GM10248 (cell line): Measurements from ENCODE around the gene PRR33.

ENCODE experiments used
- CTCF ChIA-PET: fragments of 300-600 bp; sonication (Branson Sonifier 250); formaldehyde crosslinking; extraction: SDS; loops from one replicate; lab custom pipeline; 2021; ENCODE audit warnings: antibody characterized with exemption; lab: Yijun Ruan, JAX
- POLR2A ChIA-PET: fragments of 350-650 bp; sonication (Branson Sonifier 250); formaldehyde crosslinking; extraction: SDS; loops from one replicate; lab custom pipeline; 2020; ENCODE audit warnings: antibody characterized with exemption; lab: Yijun Ruan, JAX
- DNase-seq: peaks from one replicate; pipeline ENCODE4 v3.0.0; 2012; ENCODE audit errors: extremely low spot score
- TF ChIP-seq, protein P1 (sequence below): IDR thresholded peaks from 2 replicates; pipeline ENCODE4 v1.5.1; 2012; ENCODE audit warnings: mild to moderate bottlenecking, low read depth; ENCODE audit errors: extremely low read depth, missing control alignments, control extremely low read depth

The PRR33 gene

DNA sequence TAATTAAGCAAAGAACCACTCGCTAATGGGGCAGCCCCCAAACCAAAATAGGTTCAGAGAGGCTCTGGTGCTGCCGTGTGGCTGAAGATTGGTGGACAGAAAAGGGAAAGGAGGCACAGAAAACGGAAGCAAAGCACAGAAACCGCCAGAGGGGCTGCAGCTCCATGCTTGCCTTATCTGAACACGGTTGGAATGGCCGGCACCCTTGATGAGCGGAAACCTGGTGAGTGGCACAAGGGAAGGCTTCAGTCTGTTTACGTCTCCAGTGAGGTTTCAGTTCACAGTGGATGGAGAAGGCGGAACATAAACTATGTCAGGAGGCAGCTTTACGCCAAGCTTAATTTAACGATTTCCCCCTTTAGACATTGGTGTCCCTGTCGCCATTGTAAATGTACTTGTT lies 5.2 kb upstream of the PRR33 start:
- ChIA-PET CTCF (interaction anchor here (0.9 to 4.8 kb wide), 9 partner anchors 10 to 254 kb away, joined by 3 to 34 read pairs (median 10); partner anchors contain the start of gene LSP1), POLR2A (interaction anchor here (1.9 kb wide), 1 partner anchor 46 kb away, joined by 4 read pairs; no protein-coding TSS in a partner anchor)
- TF ChIP-seq, protein P1, sequence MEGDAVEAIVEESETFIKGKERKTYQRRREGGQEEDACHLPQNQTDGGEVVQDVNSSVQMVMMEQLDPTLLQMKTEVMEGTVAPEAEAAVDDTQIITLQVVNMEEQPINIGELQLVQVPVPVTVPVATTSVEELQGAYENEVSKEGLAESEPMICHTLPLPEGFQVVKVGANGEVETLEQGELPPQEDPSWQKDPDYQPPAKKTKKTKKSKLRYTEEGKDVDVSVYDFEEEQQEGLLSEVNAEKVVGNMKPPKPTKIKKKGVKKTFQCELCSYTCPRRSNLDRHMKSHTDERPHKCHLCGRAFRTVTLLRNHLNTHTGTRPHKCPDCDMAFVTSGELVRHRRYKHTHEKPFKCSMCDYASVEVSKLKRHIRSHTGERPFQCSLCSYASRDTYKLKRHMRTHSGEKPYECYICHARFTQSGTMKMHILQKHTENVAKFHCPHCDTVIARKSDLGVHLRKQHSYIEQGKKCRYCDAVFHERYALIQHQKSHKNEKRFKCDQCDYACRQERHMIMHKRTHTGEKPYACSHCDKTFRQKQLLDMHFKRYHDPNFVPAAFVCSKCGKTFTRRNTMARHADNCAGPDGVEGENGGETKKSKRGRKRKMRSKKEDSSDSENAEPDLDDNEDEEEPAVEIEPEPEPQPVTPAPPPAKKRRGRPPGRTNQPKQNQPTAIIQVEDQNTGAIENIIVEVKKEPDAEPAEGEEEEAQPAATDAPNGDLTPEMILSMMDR = peak; percentile 37
- peak; percentile 66 for DNase-seq

DNA sequence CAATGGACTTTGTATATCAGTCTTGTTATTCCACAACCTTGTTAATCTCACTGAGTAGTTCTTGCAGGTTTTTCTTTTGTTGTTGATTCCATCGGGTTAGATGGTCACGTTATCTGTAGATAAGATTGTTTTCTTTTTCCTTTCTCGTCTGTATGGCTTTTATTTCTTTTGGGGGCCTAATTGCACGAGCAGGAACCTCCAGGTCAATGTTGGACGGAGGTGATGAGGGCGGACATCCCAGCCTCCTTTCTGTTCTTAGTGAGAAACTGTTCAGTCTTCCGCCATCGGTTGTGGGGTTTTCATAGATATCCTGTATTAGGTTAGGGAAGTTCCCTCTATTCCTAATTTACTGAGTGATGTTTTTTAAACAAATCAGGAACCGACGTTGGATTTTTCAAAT lies 4.8 kb upstream of the PRR33 start:
- POLR2A ChIA-PET = interaction anchor here (1.9 kb wide), 1 partner anchor 46 kb away, joined by 4 read pairs; no protein-coding TSS in a partner anchor
- peak; percentile 26 for DNase-seq
- CTCF ChIA-PET = interaction anchor here (0.9 to 4.8 kb wide), 13 partner anchors 11 to 256 kb away, joined by 3 to 34 read pairs (median 4); partner anchors contain the start of gene LSP1
- TF ChIP-seq, protein P1 = no peak

DNA sequence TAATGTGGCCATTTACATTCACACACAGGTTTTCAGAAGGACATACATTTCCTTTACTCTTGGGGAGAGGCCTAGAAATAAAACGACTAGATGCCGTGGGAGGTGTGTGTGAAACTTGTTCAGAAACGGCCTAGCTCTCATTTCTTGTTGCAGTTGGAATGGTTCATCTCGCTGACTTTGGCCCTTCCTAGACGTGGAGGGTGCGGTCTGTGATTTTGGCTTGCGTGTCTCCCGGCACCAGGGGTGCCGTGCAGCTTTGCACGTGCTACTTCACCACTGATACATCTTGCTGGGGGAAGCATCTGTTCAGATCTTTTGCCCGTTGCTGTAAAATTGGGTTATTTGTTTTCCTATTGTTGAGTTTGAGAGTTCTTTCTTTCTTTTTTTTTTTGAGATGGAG lies 3.1 kb upstream of the PRR33 start:
- ChIA-PET POLR2A (interaction anchor here (0.7 kb wide), 1 partner anchor 11 kb away, joined by 3 read pairs; no protein-coding TSS in a partner anchor), CTCF (interaction anchor here (0.9 to 4.8 kb wide), 4 partner anchors 12 to 53 kb away, joined by 3 to 34 read pairs (median 8); no protein-coding TSS in a partner anchor)
- TF ChIP-seq, protein P1 = no peak
- peak; percentile 21 for DNase-seq

DNA sequence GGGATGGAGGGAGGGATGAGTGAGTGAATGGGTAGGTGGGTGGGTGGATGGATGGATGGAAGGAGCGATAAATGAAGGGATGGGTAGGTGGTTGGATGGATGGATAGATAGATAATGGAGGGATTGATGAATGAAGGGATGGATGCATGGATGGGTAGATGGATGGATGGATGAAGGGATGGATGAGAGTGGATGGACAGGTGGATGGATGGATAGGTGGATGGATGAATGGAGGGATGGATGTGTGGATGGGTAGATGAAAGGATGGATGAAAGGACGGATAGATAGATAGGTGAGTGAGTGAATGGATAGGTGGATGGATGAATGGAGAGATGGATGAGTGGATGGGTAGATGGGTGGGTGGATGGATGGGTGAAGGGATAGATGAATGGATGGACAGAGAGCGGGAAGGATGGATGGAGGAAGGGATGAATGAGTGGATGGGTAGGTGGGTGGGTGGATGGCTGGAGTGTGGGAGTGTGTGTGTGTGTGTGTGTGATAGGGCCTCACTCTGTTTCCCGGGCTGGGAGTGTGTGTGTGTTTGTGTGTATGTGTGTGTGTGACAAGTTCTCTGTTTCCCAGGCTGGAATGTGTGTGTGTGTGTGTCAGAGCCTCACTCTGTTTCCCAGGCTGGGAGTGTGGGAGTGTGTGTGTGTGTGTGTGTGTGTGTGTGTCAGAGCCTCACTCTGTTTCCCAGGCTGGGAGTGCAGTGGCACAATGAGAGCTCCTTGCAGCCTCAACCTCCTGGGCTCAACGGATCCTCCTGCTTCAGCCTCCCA lies 2.1 kb upstream of the PRR33 start:
- no peak for DNase-seq
- ChIA-PET CTCF (interaction anchor here (0.9 to 2.5 kb wide), 2 partner anchors 11 to 54 kb away, joined by 3 to 13 read pairs; no protein-coding TSS in a partner anchor), POLR2A (no interaction called here)
- TF ChIP-seq, protein P1 = no peak

DNA sequence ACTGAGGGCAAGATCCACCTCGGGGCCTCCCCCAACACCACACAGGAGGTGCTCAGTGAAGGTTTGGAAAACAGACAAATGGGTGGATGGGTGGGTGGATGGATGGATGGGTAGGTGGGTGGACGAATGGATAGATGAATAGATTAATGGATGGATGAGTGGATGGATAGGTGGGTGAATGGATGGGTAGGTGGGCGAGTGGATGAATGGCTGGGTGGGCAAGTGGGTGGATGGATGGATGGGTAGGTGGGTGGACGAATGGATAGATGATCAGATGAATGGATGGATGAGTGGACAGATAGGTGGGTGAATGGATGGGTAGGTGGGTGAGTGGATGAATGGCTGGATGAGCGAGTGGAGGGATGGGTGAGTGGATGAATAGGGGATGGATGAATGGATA lies 863 bp upstream of the PRR33 start:
- ChIA-PET CTCF (interaction anchor here (1.7 to 2.5 kb wide), 2 partner anchors 10 to 24 kb away, joined by 9 to 17 read pairs; no protein-coding TSS in a partner anchor), POLR2A (no interaction called here)
- TF ChIP-seq, protein P1 = no peak
- no peak for DNase-seq

DNA sequence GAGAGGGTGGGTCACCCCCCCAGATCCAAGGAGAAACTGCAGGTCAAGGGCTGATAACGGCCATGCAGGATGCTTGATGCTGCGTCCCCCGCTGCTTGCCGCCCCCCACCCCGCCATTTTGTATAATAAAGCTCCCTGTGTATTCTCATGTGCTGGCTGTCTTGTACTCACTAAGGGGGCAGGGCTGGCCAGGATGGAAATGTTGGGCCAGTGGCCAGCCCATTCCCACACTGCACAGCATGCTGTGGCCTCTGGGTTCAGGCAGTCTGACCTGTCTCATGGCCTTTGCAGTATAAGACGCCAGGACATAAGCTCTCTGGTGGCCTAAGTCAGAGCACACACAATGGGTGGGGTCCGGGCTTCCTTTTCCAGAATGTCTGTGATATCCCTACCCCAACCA lies 421 bp upstream of the PRR33 start:
- CTCF ChIA-PET = interaction anchor here (1.7 to 2.5 kb wide), 2 partner anchors 10 to 25 kb away, joined by 9 to 17 read pairs; no protein-coding TSS in a partner anchor
- POLR2A ChIA-PET = interaction anchor here (0.8 kb wide), 1 partner anchor 10 kb away, joined by 3 read pairs; no protein-coding TSS in a partner anchor
- DNase-seq = peak; percentile 13
- TF ChIP-seq, protein P1 = no peak
